ENCODE results near the gene CAMTA1.

CAMTA1 gene

DNA sequence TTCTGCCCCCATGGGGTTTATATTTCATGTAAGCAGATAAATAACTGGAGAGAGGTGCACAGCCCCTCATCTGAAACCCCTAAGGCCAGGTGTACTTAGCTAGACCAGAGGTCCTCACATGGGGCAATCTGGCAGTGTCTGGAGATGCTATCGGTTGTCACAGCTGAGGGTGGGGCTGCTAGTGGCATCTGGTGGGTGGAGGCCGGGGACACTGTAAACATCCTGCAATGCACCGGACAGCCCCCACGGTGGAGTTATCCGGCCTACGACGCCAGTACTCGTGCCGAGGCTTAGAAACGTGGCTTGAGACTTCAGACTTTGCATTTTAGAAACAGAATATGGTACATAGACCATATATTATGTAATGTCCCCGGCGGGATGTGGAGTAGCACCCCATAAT, 799.4 kb downstream of the CAMTA1 start:
- TF ChIP-seq, protein P1, sequence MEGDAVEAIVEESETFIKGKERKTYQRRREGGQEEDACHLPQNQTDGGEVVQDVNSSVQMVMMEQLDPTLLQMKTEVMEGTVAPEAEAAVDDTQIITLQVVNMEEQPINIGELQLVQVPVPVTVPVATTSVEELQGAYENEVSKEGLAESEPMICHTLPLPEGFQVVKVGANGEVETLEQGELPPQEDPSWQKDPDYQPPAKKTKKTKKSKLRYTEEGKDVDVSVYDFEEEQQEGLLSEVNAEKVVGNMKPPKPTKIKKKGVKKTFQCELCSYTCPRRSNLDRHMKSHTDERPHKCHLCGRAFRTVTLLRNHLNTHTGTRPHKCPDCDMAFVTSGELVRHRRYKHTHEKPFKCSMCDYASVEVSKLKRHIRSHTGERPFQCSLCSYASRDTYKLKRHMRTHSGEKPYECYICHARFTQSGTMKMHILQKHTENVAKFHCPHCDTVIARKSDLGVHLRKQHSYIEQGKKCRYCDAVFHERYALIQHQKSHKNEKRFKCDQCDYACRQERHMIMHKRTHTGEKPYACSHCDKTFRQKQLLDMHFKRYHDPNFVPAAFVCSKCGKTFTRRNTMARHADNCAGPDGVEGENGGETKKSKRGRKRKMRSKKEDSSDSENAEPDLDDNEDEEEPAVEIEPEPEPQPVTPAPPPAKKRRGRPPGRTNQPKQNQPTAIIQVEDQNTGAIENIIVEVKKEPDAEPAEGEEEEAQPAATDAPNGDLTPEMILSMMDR (IDR thresholded peaks at IDR 0.05; ENCODE audit: insufficient read depth, low read depth, low read length, missing control alignments): no peak
- H3K4me3 ChIP-seq (ENCODE audit: low read length): no peak overlapping the region
- no peak for DNase-seq (ENCODE audit: low read depth)

DNA sequence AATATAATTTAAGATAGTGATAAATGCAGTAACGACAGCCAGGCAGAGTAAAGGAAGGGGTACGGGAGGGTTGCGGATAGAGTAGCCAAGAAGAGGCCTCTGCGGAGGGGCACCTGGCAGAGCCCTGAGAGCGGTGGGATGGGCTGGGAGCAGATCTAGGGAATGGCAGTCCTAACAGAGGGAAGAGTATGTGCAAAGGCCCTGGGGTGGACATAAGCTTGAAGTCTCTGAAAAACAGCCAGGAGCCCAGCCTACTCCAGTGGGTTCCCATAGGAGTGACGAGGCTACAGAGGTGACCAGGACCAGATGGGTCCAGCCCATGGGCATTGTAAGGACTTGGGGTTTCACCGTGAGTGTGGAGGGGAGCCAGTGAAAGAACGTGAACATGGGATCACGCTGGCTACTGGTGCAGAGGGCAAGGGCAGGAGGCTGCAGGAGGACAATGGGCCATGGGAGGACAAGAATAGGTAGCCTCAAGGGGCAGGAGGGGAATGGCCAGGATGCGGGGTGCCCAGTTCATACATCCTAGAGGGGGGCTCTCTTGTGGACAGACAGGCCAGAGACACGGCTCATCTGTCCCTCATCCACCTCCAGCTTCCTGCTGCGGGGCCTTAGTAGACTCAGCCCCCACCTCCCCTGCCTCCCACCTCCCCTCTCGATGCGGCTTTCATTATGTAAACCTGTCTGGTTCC, 800.1 kb downstream of the CAMTA1 start:
- DNase-seq (ENCODE audit: low read depth): no peak
- no peak overlapping the region for H3K4me3 ChIP-seq (ENCODE audit: low read length)
- TF ChIP-seq, protein P1 (IDR thresholded peaks at IDR 0.05; ENCODE audit: insufficient read depth, low read depth, low read length, missing control alignments): no peak

DNA sequence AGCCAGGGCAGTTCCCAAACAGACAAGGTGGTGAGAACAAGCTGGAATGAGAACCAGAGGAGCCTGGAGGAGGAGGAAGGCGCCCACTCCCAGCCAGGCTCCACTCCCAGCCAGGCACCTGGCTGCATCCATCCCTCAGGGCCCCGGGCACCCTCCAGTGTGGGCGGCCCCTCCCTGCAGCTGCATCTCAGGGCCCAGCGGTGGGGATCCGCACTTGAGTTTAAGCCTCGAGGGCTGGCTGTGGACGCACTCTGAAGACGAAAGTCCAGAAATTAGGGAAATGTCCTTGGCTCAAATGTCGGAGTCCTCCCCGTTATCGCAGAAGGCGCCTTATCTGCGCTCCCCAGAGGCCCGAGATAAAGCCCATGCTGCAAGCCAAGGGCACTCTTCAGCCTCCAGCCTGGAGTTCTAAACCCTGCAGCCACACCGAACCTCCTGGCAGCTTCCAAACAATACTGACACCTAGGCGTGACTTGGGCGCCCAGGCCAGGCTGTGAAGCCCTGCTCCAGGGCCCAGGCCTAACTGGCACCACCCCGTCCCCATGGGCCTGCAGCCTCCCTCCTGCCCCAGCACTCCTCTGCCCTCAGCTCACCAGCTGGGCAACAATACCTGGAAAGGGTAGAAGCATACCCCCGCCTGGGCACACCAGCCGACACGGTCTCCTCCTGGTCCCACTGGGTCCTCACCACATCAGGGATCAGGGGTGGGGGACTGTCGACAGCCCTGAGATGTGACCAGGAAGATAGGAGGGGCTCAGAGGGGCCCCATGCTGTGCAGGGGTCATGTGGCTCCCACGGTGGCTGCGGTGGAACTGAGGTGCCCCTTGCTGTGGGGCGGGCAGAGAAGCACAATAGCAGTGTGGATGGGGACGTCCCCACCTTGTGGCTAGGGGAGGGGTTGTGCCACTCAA, 801.0 kb downstream of the CAMTA1 start:
- no peak overlapping the region for H3K4me3 ChIP-seq (ENCODE audit: low read length)
- DNase-seq (ENCODE audit: low read depth): no peak
- TF ChIP-seq, protein P1 (IDR thresholded peaks at IDR 0.05; ENCODE audit: insufficient read depth, low read depth, low read length, missing control alignments): no peak

DNA sequence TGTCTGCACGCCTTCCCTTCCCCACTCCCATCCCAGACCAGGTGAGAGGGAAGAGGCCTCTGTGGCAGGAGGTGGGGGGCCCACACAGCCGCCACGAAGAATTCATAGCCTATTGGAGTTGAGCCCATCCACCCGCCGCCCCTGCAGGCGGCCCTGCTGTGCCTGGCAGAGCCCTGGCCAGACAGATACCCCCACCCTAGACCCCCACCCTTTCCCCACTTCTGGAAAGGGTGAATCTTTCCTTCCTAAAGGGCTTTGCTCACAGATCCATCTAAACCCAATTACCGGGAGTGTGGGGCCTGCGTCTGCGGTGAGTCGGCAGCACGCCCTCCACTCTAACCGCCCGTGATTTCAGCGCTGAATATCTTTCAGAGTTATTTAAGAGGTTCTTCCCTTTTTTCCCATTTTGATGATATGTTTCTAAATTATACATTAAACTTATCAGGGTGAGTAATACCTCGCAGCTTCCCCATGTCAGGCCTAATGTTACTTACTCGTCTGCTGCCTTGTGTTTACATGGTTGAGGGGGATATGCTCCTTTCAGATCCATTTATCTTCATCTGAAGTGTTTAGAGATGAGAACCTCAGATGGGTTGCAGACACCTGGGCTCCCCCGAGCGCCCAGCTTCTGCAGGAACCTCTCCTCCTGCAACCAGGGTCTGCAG, 802.0 kb downstream of the CAMTA1 start:
- DNase-seq (ENCODE audit: low read depth): no peak
- TF ChIP-seq, protein P1 (IDR thresholded peaks at IDR 0.05; ENCODE audit: insufficient read depth, low read depth, low read length, missing control alignments): no peak
- no peak overlapping the region for H3K4me3 ChIP-seq (ENCODE audit: low read length)

- no peak overlapping the region for H3K4me3 ChIP-seq (ENCODE audit: low read length)
- no peak for DNase-seq (ENCODE audit: low read depth)
- TF ChIP-seq, protein P1 (IDR thresholded peaks at IDR 0.05; ENCODE audit: insufficient read depth, low read depth, low read length, missing control alignments): no peak
These were observed 802.7 kb downstream of the CAMTA1 start for GRCh38 chr1:7587773-7588456.

DNA sequence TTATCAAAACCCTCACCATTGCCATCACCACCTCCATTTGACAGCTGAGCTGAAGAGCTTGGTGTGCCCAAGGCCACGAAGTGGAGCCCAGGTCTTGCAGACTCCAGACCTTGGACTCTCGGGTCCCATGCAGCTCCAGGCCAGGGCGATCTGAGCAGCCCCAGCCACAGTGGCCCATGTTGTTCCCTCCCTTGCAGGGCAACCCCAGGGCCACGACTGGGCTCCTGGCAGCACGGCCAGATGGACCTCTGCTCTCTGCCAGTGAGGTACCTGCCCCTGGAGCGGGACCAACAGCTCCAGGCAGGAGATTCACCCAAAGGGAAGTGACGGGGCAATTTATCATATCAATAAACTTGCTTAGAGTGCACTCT, 803.2 kb downstream of the CAMTA1 start:
- H3K4me3 ChIP-seq (ENCODE audit: low read length): no peak overlapping the region
- TF ChIP-seq, protein P1 (IDR thresholded peaks at IDR 0.05; ENCODE audit: insufficient read depth, low read depth, low read length, missing control alignments): no peak
- no peak for DNase-seq (ENCODE audit: low read depth)

All from epithelial cell of esophagus (primary cell).